T-cell (primary cell): ENCODE results near the gene IL13. TPM values are rescaled to one million over a fixed set of nuclear protein-coding genes. Genes with fewer than 3 reads are reported as not detected.

Experiments
- ATAC-seq, 4 experiments: fragments of 200-7000 bp in 3 of 4; fragments of 150-1000 bp in 1 of 4; cut with Tn5 transposase; replicated peaks in 1 of 4; 1 replicate in 3 of 4; 2 replicates in 1 of 4; pipeline ENCODE4 v1.10.0; 2021; ENCODE audit warnings: moderate library complexity in 3 of 4, mild to moderate bottlenecking in 2 of 4, moderate number of reproducible peaks in 1 of 4
- CTCF ChIA-PET, 2 donors: fragments of 300-600 bp; sonication (Branson Sonifier 250); formaldehyde crosslinking; loops; one replicate each; lab custom pipeline; 2022; ENCODE audit warnings: antibody characterized with exemption in 2 of 2; lab: Charles Lee
- POLR2A ChIA-PET, 2 donors: fragments of 300-600 bp; sonication (Branson Sonifier 250); formaldehyde crosslinking; loops; one replicate each; lab custom pipeline; 2022; ENCODE audit warnings: antibody characterized with exemption in 2 of 2; lab: Charles Lee
- DNase-seq, 35 experiments: peaks; one replicate each; pipeline versions ENCODE4 v3.0.0 to v3.0.0-alpha.2; 2013 to 2023
- H3K27ac ChIP-seq: one replicate; pipeline ENCODE4 v1.5.1; 2013; ENCODE audit warnings: low read length
- H3K27me3 ChIP-seq, 2 experiments: replicated peaks in 1 of 2; 1 replicate in 1 of 2; 2 replicates in 1 of 2; pipeline versions ENCODE4 v1.6.1 to v1.7.0; 2013; ENCODE audit warnings: low read length in 1 of 2, mixed read lengths in 1 of 2; ENCODE audit not compliant: control insufficient read depth in 2 of 2, insufficient read depth in 2 of 2; ENCODE audit errors: extremely low read depth in 1 of 2
- H3K36me3 ChIP-seq, 2 donors: 1 replicate in 1 of 2; 2 replicates in 1 of 2; pipeline versions ENCODE4 v1.6.1 to v1.7.0; 2013; ENCODE audit warnings: low read length in 1 of 2; ENCODE audit not compliant: control insufficient read depth in 2 of 2, insufficient read depth in 1 of 2; ENCODE audit errors: extremely low read depth in 1 of 2
- H3K4me1 ChIP-seq, 2 experiments: 1 replicate in 1 of 2; 2 replicates in 1 of 2; pipeline versions ENCODE4 v1.6.1 to v1.7.0; 2013; ENCODE audit warnings: low read length in 2 of 2, mixed read lengths in 1 of 2; ENCODE audit not compliant: insufficient read depth in 2 of 2, control insufficient read depth in 1 of 2; ENCODE audit errors: extremely low read depth in 1 of 2
- H3K4me3 ChIP-seq, 2 donors: 1 replicate in 1 of 2; 2 replicates in 1 of 2; pipeline versions ENCODE4 v1.5.1 to v1.7.0; 2013; ENCODE audit warnings: mild to moderate bottlenecking in 2 of 2, low read length in 1 of 2, moderate library complexity in 1 of 2; ENCODE audit not compliant: control insufficient read depth in 1 of 2; ENCODE audit errors: extremely low read depth in 1 of 2
- H3K9me3 ChIP-seq: 2 replicates; pipeline ENCODE4 v1.7.0; 2013
- H3K27ac Mint-ChIP-seq, 2 donors: one replicate each; pipeline ENCODE4 v1.8.0; 2020 to 2021; ENCODE audit warnings: mild to moderate bottlenecking in 2 of 2, mixed read lengths in 2 of 2
- H3K27me3 Mint-ChIP-seq, 2 donors: one replicate each; pipeline ENCODE4 v1.8.0; 2021 to 2022; ENCODE audit warnings: mixed read lengths in 2 of 2
- H3K36me3 Mint-ChIP-seq: one replicate; pipeline ENCODE4 v1.8.0; 2021; ENCODE audit warnings: mixed read lengths
- H3K4me1 Mint-ChIP-seq, 3 donors: one replicate each; pipeline ENCODE4 v1.8.0; 2020 to 2022; ENCODE audit warnings: mixed read lengths in 3 of 3, mild to moderate bottlenecking in 1 of 3
- H3K4me3 Mint-ChIP-seq, 3 donors: one replicate each; pipeline ENCODE4 v1.8.0; 2020 to 2022; ENCODE audit warnings: mild to moderate bottlenecking in 3 of 3, mixed read lengths in 3 of 3, moderate library complexity in 3 of 3
- H3K9me3 Mint-ChIP-seq, 3 donors: one replicate each; pipeline ENCODE4 v1.8.0; 2020 to 2022; ENCODE audit warnings: mixed read lengths in 3 of 3
- WGBS: methylation state at CpG from one replicate; pipeline ENCODE4 v1.1.5; 2013; ENCODE audit warnings: missing lambda C conversion rate; ENCODE audit not compliant: insufficient coverage; 5-methylcytosine and 5-hydroxymethylcytosine counted together
- total RNA-seq, 35 experiments: library from RNA in 6 of 35; stranded (reverse) in 6 of 35; fragments of 120-200 nt in 1 of 35; gene quantifications; one replicate each; pipeline versions ENCODE4 v1.2.1 to v1.2.4 and lab custom pipeline; 2013 to 2026

The IL13 gene
- total RNA-seq, 5 donors from 2014 or later (not counting 1 experiment from before 2014, with no cell fraction given): 0.30 to 1.9 (median 0.44) TPM

- 84% methylated on average over 6 of the region's 9 CpGs for WGBS
- ATAC-seq: no peak
- H3K9me3 ChIP-seq: no peaks in the 10 kb centered on the region
- Mint-ChIP-seq H3K36me3 (no peaks in the 10 kb centered on the region), H3K9me3 (no peaks in the 10 kb centered on the region), H3K4me3 (no peak overlapping the region), H3K4me1 (peaks cover 16 to 37% (median 20%) of the 10 kb centered on the region in 3 donors), H3K27me3 (peaks cover 31 to 34% of the 10 kb centered on the region in 2 donors), H3K27ac (peak overlapping the region in 1 of 2 donors; percentile 39)
- CTCF ChIA-PET: interaction anchor here in 1 of 2 donors (0.5 to 0.6 kb wide), 3 partner anchors 85 to 453 kb away, joined by 3 to 7 read pairs (median 5); partner anchors contain the start of gene SEPTIN8
- H3K36me3 ChIP-seq: no peaks in the 10 kb centered on the region
- H3K4me3 ChIP-seq: no peak overlapping the region
- no peak overlapping the region for H3K27ac ChIP-seq
- peaks cover 0 to 56% of the 10 kb centered on the region in 2 experiments for H3K27me3 ChIP-seq
- POLR2A ChIA-PET: interaction anchor here (0.6 kb wide), 2 partner anchors 59 to 211 kb away, joined by 3 to 4 read pairs; no protein-coding TSS in a partner anchor
- H3K4me1 ChIP-seq: peaks cover 0 to 27% of the 10 kb centered on the region in 2 experiments
- no peak for DNase-seq
These were observed 669 bp downstream of the IL13 start for GRCh38 chr5:132658381-132659302.

- Histone ChIP-seq H3K4me1 (peaks cover 0 to 39% of the 10 kb centered on the region in 2 experiments), H3K9me3 (no peaks in the 10 kb centered on the region), H3K27me3 (peaks cover 0 to 48% of the 10 kb centered on the region in 2 experiments), H3K27ac (no peak overlapping the region), H3K4me3 (no peak overlapping the region), H3K36me3 (no peaks in the 10 kb centered on the region)
- DNase-seq (no peak), ATAC-seq (no peak)
- Mint-ChIP-seq H3K4me1 (peaks cover 24 to 44% (median 27%) of the 10 kb centered on the region in 3 donors), H3K36me3 (no peaks in the 10 kb centered on the region), H3K9me3 (no peaks in the 10 kb centered on the region), H3K27me3 (peaks cover 26 to 28% of the 10 kb centered on the region in 2 donors), H3K27ac (no peak overlapping the region), H3K4me3 (no peak overlapping the region)
- WGBS: 82% methylated on average over 20 of the region's 23 CpGs
- CTCF ChIA-PET: interaction anchor here in 1 of 2 donors (0.6 kb wide), 1 partner anchor 84 kb away, joined by 7 read pairs; no protein-coding TSS in a partner anchor
- POLR2A ChIA-PET: no interaction called here
These were observed 1.9 kb downstream of the IL13 start for GRCh38 chr5:132659598-132660493.

GRCh38 chr5:132661231-132662003 lies 3.4 kb downstream of the IL13 start:
- POLR2A ChIA-PET: no interaction called here
- Mint-ChIP-seq H3K4me3 (no peak overlapping the region), H3K27ac (peak overlapping the region in 1 of 2 donors; percentile 23), H3K4me1 (peaks cover 22 to 43% (median 27%) of the 10 kb centered on the region in 3 donors), H3K27me3 (peaks cover 21 to 26% of the 10 kb centered on the region in 2 donors), H3K36me3 (no peaks in the 10 kb centered on the region), H3K9me3 (no peaks in the 10 kb centered on the region)
- CTCF ChIA-PET: no interaction called here
- Histone ChIP-seq H3K27me3 (peaks cover 0 to 36% of the 10 kb centered on the region in 2 experiments), H3K4me3 (no peak overlapping the region), H3K9me3 (no peaks in the 10 kb centered on the region), H3K4me1 (peaks cover 0 to 34% of the 10 kb centered on the region in 2 experiments), H3K36me3 (no peaks in the 10 kb centered on the region), H3K27ac (no peak overlapping the region)
- 87% methylated on average over 6 of the region's 12 CpGs for WGBS
- ATAC-seq: no peak
- DNase-seq: no peak

GRCh38 chr5:132662004-132662401 lies 4.0 kb downstream of the IL13 start:
- Histone ChIP-seq H3K4me1 (peaks cover 0 to 28% of the 10 kb centered on the region in 2 experiments), H3K9me3 (no peaks in the 10 kb centered on the region), H3K4me3 (no peak overlapping the region), H3K27me3 (peaks cover 0 to 30% of the 10 kb centered on the region in 2 experiments), H3K27ac (no peak overlapping the region), H3K36me3 (no peaks in the 10 kb centered on the region)
- no peaks in the 10 kb centered on the region for H3K9me3 Mint-ChIP-seq
- H3K4me1 Mint-ChIP-seq: peaks cover 17 to 38% (median 21%) of the 10 kb centered on the region in 3 donors
- no peak overlapping the region for H3K27ac Mint-ChIP-seq
- no peak overlapping the region for H3K4me3 Mint-ChIP-seq
- CTCF ChIA-PET: no interaction called here
- peaks cover 15 to 23% of the 10 kb centered on the region in 2 donors for H3K27me3 Mint-ChIP-seq
- no peaks in the 10 kb centered on the region for H3K36me3 Mint-ChIP-seq
- POLR2A ChIA-PET: no interaction called here
- 88% methylated on average over 3 of the region's 9 CpGs for WGBS
- ATAC-seq: no peak
- DNase-seq: no peak

- peak overlapping the region; percentile 85 for H3K27ac ChIP-seq
- Mint-ChIP-seq H3K4me1 (peaks cover 15 to 28% (median 18%) of the 10 kb centered on the region in 3 donors), H3K27ac (peak overlapping the region; percentile 8 to 74), H3K27me3 (peaks cover 5 to 14% of the 10 kb centered on the region in 2 donors), H3K9me3 (no peaks in the 10 kb centered on the region), H3K36me3 (no peaks in the 10 kb centered on the region), H3K4me3 (no peak overlapping the region)
- no peaks in the 10 kb centered on the region for H3K9me3 ChIP-seq
- WGBS: 44% methylated on average over 22 of the region's 25 CpGs
- peak in 14 of 35 experiments; percentile 11 to 62 (median 23) for DNase-seq
- H3K36me3 ChIP-seq: no peaks in the 10 kb centered on the region
- no peak overlapping the region for H3K4me3 ChIP-seq
- CTCF ChIA-PET: interaction anchor here in 1 of 2 donors (0.6 kb wide), 1 partner anchor 427 kb away, joined by 4 read pairs; no protein-coding TSS in a partner anchor
- POLR2A ChIA-PET: interaction anchor here in 1 of 2 donors (0.6 kb wide), 1 partner anchor 583 kb away, joined by 3 read pairs; no protein-coding TSS in a partner anchor
- peaks cover 0 to 27% of the 10 kb centered on the region in 2 experiments for H3K4me1 ChIP-seq
- peak; percentile 35 to 69 (median 61) for ATAC-seq
- H3K27me3 ChIP-seq: peaks cover 0 to 20% of the 10 kb centered on the region in 2 experiments
These were observed 5.2 kb downstream of the IL13 start for GRCh38 chr5:132662925-132663770.
